ENCODE data around the gene CLMN. TPM values are rescaled to one million over a fixed set of nuclear protein-coding genes. Genes with fewer than 3 reads are reported as not detected.
A peak's percentile ranks its signal among the peaks of the same experiment; 100 is the strongest.

Gene CLMN
- total and polyA plus RNA-seq, 2 of the 13 experiments (the other 11 are each of a cell fraction or from before 2014, with no cell fraction given) = 15.1 to 16.7 TPM

GRCh38 chr14:95156161-95157047, 163.3 kb downstream of the CLMN start (continued):
- no peak for TF ChIP-seq ONECUT2 (CRISPR knock-in tag; IDR thresholded peaks at IDR 0.05)
- TF ChIP-seq PREB (CRISPR knock-in tag; IDR thresholded peaks at IDR 0.05) = no peak
- TF ChIP-seq ZNF704 (CRISPR knock-in tag; IDR thresholded peaks at IDR 0.05; ENCODE audit: borderline replicate concordance) = no peak
- TF ChIP-seq DDIT3 (CRISPR knock-in tag; IDR thresholded peaks at IDR 0.05) = no peak
- no peak for TF ChIP-seq ZFP41 (CRISPR knock-in tag; IDR thresholded peaks at IDR 0.05; ENCODE audit: borderline replicate concordance)
- no peak for TF ChIP-seq SIX4 (CRISPR knock-in tag; IDR thresholded peaks at IDR 0.05)
- TF ChIP-seq FLYWCH1 (CRISPR knock-in tag; IDR thresholded peaks at IDR 0.05) = no peak
- 0 out of 2 replicates have a peak, but pooled peaks have one; percentile 42 for TF ChIP-seq RXRA (CRISPR knock-in tag; IDR thresholded peaks at IDR 0.05)
- no peak for TF ChIP-seq MED13 (CRISPR knock-in tag; IDR thresholded peaks at IDR 0.05)
- peak; percentile 63; the same call in 1 of the 2 replicates for TF ChIP-seq ZNF230 (CRISPR knock-in tag; IDR thresholded peaks at IDR 0.05)
- no peak for TF ChIP-seq ZNF841 (CRISPR knock-in tag; IDR thresholded peaks at IDR 0.05; ENCODE audit: borderline replicate concordance)
- TF ChIP-seq ZZZ3 (CRISPR knock-in tag; IDR thresholded peaks at IDR 0.05; ENCODE audit: borderline replicate concordance) = no peak
- TF ChIP-seq THAP11 (CRISPR knock-in tag; IDR thresholded peaks at IDR 0.05) = no peak
- no peak for TF ChIP-seq DRAP1 (CRISPR knock-in tag; IDR thresholded peaks at IDR 0.05)
- no peak for TF ChIP-seq SMARCC2 (IDR thresholded peaks at IDR 0.05)
- no peak for TF ChIP-seq ELK4 (CRISPR knock-in tag; IDR thresholded peaks at IDR 0.05; ENCODE audit: borderline replicate concordance)
- no peak for TF ChIP-seq ZNF468 (CRISPR knock-in tag; IDR thresholded peaks at IDR 0.05)
- TF ChIP-seq ZSCAN29 (CRISPR knock-in tag; conservative IDR thresholded peaks at IDR 0.05) = 0 out of 2 replicates have a peak, but pooled peaks have one; percentile 0
- peak; percentile 11; the same call in 1 of the 2 replicates for TF ChIP-seq ZNF263 (CRISPR knock-in tag; IDR thresholded peaks at IDR 0.05)
- TF ChIP-seq ZNF414 (CRISPR knock-in tag; IDR thresholded peaks at IDR 0.05) = peak; percentile 62; the same call in 1 of the 2 replicates
- TF ChIP-seq TCF7L2 (IDR thresholded peaks at IDR 0.05; ENCODE audit: low read depth, low read length) = no peak
- TF ChIP-seq HIVEP1 (CRISPR knock-in tag; IDR thresholded peaks at IDR 0.05) = 0 out of 2 replicates have a peak, but pooled peaks have one; percentile 45
- no peak for TF ChIP-seq NKX3-1 (CRISPR knock-in tag; IDR thresholded peaks at IDR 0.05)
- no peak; the same call in 1 of the 2 replicates for TF ChIP-seq TBX2 (CRISPR knock-in tag; IDR thresholded peaks at IDR 0.05; ENCODE audit: borderline replicate concordance)
- peak; percentile 63 for TF ChIP-seq KMT2B (CRISPR knock-in tag; IDR thresholded peaks at IDR 0.05)
- TF ChIP-seq ZNF326 (CRISPR knock-in tag; IDR thresholded peaks at IDR 0.05; ENCODE audit: borderline replicate concordance) = no peak

Data from HepG2 (cell line).